Kidney capillary endothelial cell (primary cell): ENCODE results near the gene SRRM1.
"Not testable (repeated sequence)": the region's sequence is repeated elsewhere in the genome, so short reads cannot be mapped to it uniquely, and the experiment has no call there.

Experiments
- DNase-seq: peaks from one replicate; pipeline ENCODE4 v3.0.0-alpha.2; 2018; ENCODE audit warnings: low spot score

Gene SRRM1

DNA sequence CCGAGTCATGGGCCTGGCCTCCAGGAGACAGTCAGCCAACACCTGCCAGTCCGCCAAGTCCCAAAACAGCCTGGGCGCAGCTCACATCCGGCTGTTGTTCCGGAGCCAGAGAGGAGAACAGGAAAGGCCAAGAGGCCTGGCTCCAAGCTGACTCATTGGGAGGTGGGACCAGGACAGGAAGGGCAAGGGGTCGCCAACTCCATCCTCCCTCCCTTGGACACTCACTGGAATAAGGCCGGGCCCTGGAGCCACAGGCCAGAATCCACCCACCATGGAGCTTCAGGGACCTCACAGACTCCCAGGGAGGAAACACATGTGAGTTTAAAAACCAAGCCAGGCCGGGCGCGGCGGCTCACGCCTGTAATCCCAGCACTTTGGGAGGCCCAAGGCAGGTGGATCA, 77.0 kb downstream of the SRRM1 start:
- DNase-seq = peak; percentile 97

DNA sequence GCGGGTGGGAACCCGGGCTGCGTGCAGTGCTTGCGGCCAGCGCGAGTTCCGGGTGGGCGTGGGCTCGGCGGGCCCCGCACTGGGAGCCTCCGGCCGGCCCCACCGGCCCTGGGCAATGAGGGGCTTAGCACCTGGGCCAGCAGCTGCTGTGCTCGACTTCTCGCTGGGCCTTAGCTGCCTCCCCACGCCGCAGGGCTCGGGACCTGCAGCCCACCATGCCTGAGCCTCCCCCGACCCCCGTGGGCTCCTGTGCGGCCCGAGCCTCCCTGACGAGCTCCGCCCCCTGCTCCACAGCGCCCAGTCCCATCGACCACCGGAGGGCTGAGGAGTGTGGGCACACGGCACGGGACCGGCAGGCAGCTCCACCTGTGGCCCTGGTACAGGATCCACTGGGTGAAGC, 78.4 kb downstream of the SRRM1 start:
- DNase-seq = no peak

DNA sequence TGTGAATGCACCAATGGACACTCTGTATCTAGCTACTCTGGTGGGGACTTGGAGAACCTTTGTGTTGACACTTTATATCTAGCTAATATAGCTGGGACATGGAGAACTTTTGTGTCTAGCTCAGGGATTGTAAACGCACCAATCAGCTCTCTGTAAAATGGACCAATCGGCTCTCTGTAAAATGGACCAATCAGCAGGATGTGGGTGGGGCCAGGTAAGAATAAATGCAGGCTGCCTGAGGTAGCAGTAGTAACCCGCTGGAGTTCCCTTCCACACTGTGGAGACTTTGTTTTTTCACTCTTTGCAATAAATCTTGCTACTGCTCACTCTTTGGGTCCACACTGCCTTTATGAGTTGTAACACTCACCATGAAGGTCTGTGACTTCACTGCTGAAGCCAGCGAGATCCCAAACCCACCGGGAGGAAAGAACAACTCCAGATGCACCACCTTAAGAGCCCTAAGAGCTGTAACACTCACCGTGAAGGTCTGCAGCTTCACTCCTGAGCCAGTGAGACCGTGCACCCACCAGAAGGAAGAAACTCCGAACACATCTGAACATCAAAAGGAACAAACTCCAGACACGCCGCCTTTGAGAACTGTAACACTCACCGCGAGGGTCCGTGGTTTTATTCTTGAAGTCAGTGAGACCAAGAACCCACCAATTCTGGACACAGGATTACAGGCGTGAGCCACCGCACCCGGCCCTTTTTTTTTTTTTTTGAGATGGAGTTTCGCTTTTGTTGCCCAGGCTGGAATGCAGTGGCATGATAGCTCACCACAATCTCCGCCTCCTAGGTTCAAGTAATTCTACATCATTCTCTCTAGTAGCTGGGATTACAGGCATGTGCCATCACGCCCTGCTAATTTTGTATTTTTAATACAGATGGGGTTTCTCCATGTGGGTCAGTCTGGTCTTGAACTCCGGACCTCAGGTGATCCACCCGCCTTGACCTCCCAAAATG, 79.3 kb downstream of the SRRM1 start:
- DNase-seq = not testable (repeated sequence)
